Amniotic epithelial cell (primary cell): ENCODE measurements around the gene RIN3.

Experiments used
- DNase-seq: peaks from one replicate; pipeline ENCODE4 v3.0.0-alpha.2; 2010; ENCODE audit warnings: low read depth

The RIN3 gene

GRCh38 chr14:92651106-92651757, 137.7 kb downstream of the RIN3 start:
- no peak for DNase-seq

- DNase-seq, result no peak
Measured at GRCh38 chr14:92651758-92652406, 138.3 kb downstream of the RIN3 start.

GRCh38 chr14:92652413-92653151, 139.0 kb downstream of the RIN3 start:
- DNase-seq, result no peak

- no peak for DNase-seq
Measured at GRCh38 chr14:92653162-92653651, 139.6 kb downstream of the RIN3 start.

- no peak for DNase-seq
Measured at GRCh38 chr14:92654239-92654901, 140.8 kb downstream of the RIN3 start.

- no peak for DNase-seq
Measured at GRCh38 chr14:92655419-92656201, 142.0 kb downstream of the RIN3 start.

GRCh38 chr14:92656306-92657081, 142.9 kb downstream of the RIN3 start:
- DNase-seq, result no peak

GRCh38 chr14:92657457-92658142, 144.0 kb downstream of the RIN3 start:
- DNase-seq, result no peak

GRCh38 chr14:92658160-92658559, 144.6 kb downstream of the RIN3 start:
- no peak for DNase-seq

- no peak for DNase-seq
Measured at GRCh38 chr14:92658684-92659083, 145.1 kb downstream of the RIN3 start.

GRCh38 chr14:92659765-92660561, 146.4 kb downstream of the RIN3 start:
- peak; percentile 44 for DNase-seq

GRCh38 chr14:92660571-92660970, 147.0 kb downstream of the RIN3 start:
- DNase-seq, result no peak

- peak; percentile 8 for DNase-seq
Measured at GRCh38 chr14:92663049-92663448, 149.5 kb downstream of the RIN3 start.

GRCh38 chr14:92665661-92666110, 152.1 kb downstream of the RIN3 start:
- DNase-seq, result no peak

GRCh38 chr14:92666251-92666650, 152.7 kb downstream of the RIN3 start:
- no peak for DNase-seq

- DNase-seq, result no peak
Measured at GRCh38 chr14:92668276-92668973, 154.8 kb downstream of the RIN3 start.

- DNase-seq, result no peak
Measured at GRCh38 chr14:92670160-92670559, 156.6 kb downstream of the RIN3 start.

GRCh38 chr14:92670643-92671366, 157.2 kb downstream of the RIN3 start:
- peak; percentile 72 for DNase-seq
